HG03135 (cell line): Measurements from ENCODE around the gene ELAVL4.

Experiments
- ATAC-seq: cut with Tn5 transposase; IDR thresholded peaks from one replicate; pipeline ENCODE4 v1.9.1; 2021; ENCODE audit warnings: mild to moderate bottlenecking, moderate library complexity; ENCODE audit not compliant: unreplicated experiment

The ELAVL4 gene

GRCh38 chr1:50175719-50176639 is 67.3 kb downstream of the ELAVL4 start:
- ATAC-seq: no peak

- ATAC-seq: no peak
These were observed 69.3 kb downstream of the ELAVL4 start for GRCh38 chr1:50177994-50178393.

- ATAC-seq: no peak
These were observed 70.9 kb downstream of the ELAVL4 start for GRCh38 chr1:50179639-50180038.

- no peak for ATAC-seq
These were observed 71.6 kb downstream of the ELAVL4 start for GRCh38 chr1:50180367-50180766.

GRCh38 chr1:50181027-50181663 is 72.4 kb downstream of the ELAVL4 start:
- ATAC-seq: no peak

- ATAC-seq: no peak
These were observed 74.8 kb downstream of the ELAVL4 start for GRCh38 chr1:50183378-50184133.

- no peak for ATAC-seq
These were observed 80.6 kb downstream of the ELAVL4 start for GRCh38 chr1:50189369-50189768.

GRCh38 chr1:50193002-50193401 is 84.3 kb downstream of the ELAVL4 start:
- no peak for ATAC-seq

GRCh38 chr1:50195205-50195604 is 86.5 kb downstream of the ELAVL4 start:
- ATAC-seq: no peak

- ATAC-seq: no peak
These were observed 87.4 kb downstream of the ELAVL4 start for GRCh38 chr1:50196081-50196480.

GRCh38 chr1:50197216-50197615 is 88.5 kb downstream of the ELAVL4 start:
- ATAC-seq: no peak

GRCh38 chr1:50208315-50208714 is 99.6 kb downstream of the ELAVL4 start:
- no peak for ATAC-seq

GRCh38 chr1:50208756-50209155 is 100.0 kb downstream of the ELAVL4 start:
- ATAC-seq: no peak

- ATAC-seq: no peak
These were observed 101.0 kb downstream of the ELAVL4 start for GRCh38 chr1:50209749-50210148.

GRCh38 chr1:50213505-50213904 is 104.8 kb downstream of the ELAVL4 start:
- no peak for ATAC-seq

GRCh38 chr1:50214717-50215116 is 106.0 kb downstream of the ELAVL4 start:
- no peak for ATAC-seq

- ATAC-seq: no peak
These were observed 109.8 kb downstream of the ELAVL4 start for GRCh38 chr1:50218344-50219120.

- no peak for ATAC-seq
These were observed 120.2 kb downstream of the ELAVL4 start for GRCh38 chr1:50228871-50229384.

- ATAC-seq: no peak
These were observed 122.5 kb downstream of the ELAVL4 start for GRCh38 chr1:50231209-50231608.

- no peak for ATAC-seq
These were observed 123.6 kb downstream of the ELAVL4 start for GRCh38 chr1:50232336-50232735.

- ATAC-seq: no peak
These were observed 127.9 kb downstream of the ELAVL4 start for GRCh38 chr1:50236656-50237055.
